DOHH2 (cell line): ENCODE data around the gene BUB3.

Experiments used
- H3F3A ChIP-seq: fragments of 200-600 bp; sonication (generic), shearing (Covaris generic); 2 replicates; pipeline ENCODE4 v1.6.0; 2016; ENCODE audit warnings: antibody characterized with exemption, mild to moderate bottlenecking; ENCODE audit not compliant: control insufficient read depth, insufficient read depth
- H3K27ac ChIP-seq: fragments of 200-600 bp; sonication (generic); 2 replicates; pipeline ENCODE4 v1.5.1; 2014; ENCODE audit warnings: low read depth, mild to moderate bottlenecking, low read length, moderate library complexity
- H3K27me3 ChIP-seq: fragments of 200-600 bp; sonication (generic); 2 replicates; pipeline ENCODE4 v1.6.1; 2014; ENCODE audit warnings: mild to moderate bottlenecking, low read length, mixed read lengths; ENCODE audit not compliant: control insufficient read depth
- H3K36me3 ChIP-seq: fragments of 200-600 bp; sonication (generic); 2 replicates; pipeline ENCODE4 v1.6.1; 2014; ENCODE audit warnings: mild to moderate bottlenecking, low read length, moderate library complexity, mixed read lengths; ENCODE audit not compliant: control insufficient read depth
- H3K4me1 ChIP-seq: fragments of 200-600 bp; sonication (generic); 2 replicates; pipeline ENCODE4 v1.6.1; 2014; ENCODE audit warnings: mild to moderate bottlenecking, low read length, mixed read lengths; ENCODE audit not compliant: control insufficient read depth
- H3K4me2 ChIP-seq: fragments of 200-600 bp; sonication (generic); 2 replicates; pipeline ENCODE4 v1.6.0; 2014; ENCODE audit warnings: mild to moderate bottlenecking, low read length, moderate library complexity
- H3K4me3 ChIP-seq: fragments of 200-600 bp; sonication (generic); 2 replicates; pipeline ENCODE4 v1.5.1; 2014; ENCODE audit warnings: mild to moderate bottlenecking, low read length, mixed read lengths
- H3K79me2 ChIP-seq: fragments of 200-600 bp; sonication (generic); 2 replicates; pipeline ENCODE4 v1.6.1; 2014; ENCODE audit warnings: mild to moderate bottlenecking, low read length, mixed read lengths; ENCODE audit not compliant: control insufficient read depth
- H3K9me2 ChIP-seq: fragments of 200-600 bp; sonication (generic); replicated peaks from 2 replicates; pipeline ENCODE4 v1.6.1; 2014; ENCODE audit warnings: mild to moderate bottlenecking, low read length, mixed read lengths; ENCODE audit not compliant: control insufficient read depth
- H3K9me3 ChIP-seq: fragments of 200-600 bp; sonication (generic); 2 replicates; pipeline ENCODE4 v1.6.1; 2014; ENCODE audit warnings: antibody characterized with exemption, low read length, mixed read lengths; ENCODE audit not compliant: control insufficient read depth, insufficient read depth
- H4K20me1 ChIP-seq: fragments of 200-600 bp; sonication (generic); 2 replicates; pipeline ENCODE4 v1.6.0; 2014; ENCODE audit warnings: low read depth, mild to moderate bottlenecking, antibody characterized with exemption, low read length, moderate library complexity; ENCODE audit not compliant: control insufficient read depth, insufficient read depth
- CTCF ChIP-seq: fragments of 200-600 bp; sonication (generic); IDR thresholded peaks from one replicate; pipeline ENCODE4 v1.5.1; 2014; ENCODE audit warnings: antibody characterized with exemption, mild to moderate bottlenecking, low read depth, low read length; ENCODE audit not compliant: poor library complexity, severe bottlenecking
- EZH2phosphoT487 ChIP-seq: fragments of 200-600 bp; sonication (generic); IDR thresholded peaks from 2 replicates; pipeline ENCODE4 v1.6.1; 2017; ENCODE audit warnings: borderline replicate concordance, mild to moderate bottlenecking, antibody characterized with exemption, low read length, moderate library complexity, mixed read lengths

BUB3 gene

GRCh38 chr10:123149568-123150270, 4.5 kb upstream of the BUB3 start:
- H3K4me3 ChIP-seq: no peak overlapping the region
- H3K4me2 ChIP-seq: no peak overlapping the region

GRCh38 chr10:123150271-123150985, 3.8 kb upstream of the BUB3 start:
- Histone ChIP-seq H4K20me1 (peaks cover 7% of the 10 kb centered on the region; the same call in 1 of the 2 replicates), H3K79me2 (peaks cover 12% of the 10 kb centered on the region), H3F3A (peaks cover 4% of the 10 kb centered on the region; the same call in 1 of the 2 replicates), H3K4me3 (peak overlapping the region; percentile 34), H3K9me3 (no peaks in the 10 kb centered on the region), H3K9me2 (no peaks in the 10 kb centered on the region), H3K4me2 (peak overlapping the region; percentile 43), H3K27ac (no peak overlapping the region), H3K27me3 (peaks cover 40% of the 10 kb centered on the region), H3K4me1 (peaks cover 23% of the 10 kb centered on the region), H3K36me3 (peaks cover 17% of the 10 kb centered on the region)
- no peak for TF ChIP-seq CTCF
- TF ChIP-seq EZH2phosphoT487: no peak; the same call in 1 of the 2 replicates

More at GRCh38 chr10:123149568-123150270, 4.5 kb upstream of the BUB3 start:
- no peak for TF ChIP-seq CTCF
- TF ChIP-seq EZH2phosphoT487: no peak
- Histone ChIP-seq H3K9me2 (no peaks in the 10 kb centered on the region), H3F3A (peaks cover 4% of the 10 kb centered on the region; the same call in 1 of the 2 replicates), H3K9me3 (no peaks in the 10 kb centered on the region), H3K79me2 (peaks cover 5% of the 10 kb centered on the region), H3K4me1 (peaks cover 22% of the 10 kb centered on the region), H3K27ac (no peak overlapping the region), H4K20me1 (no peaks in the 10 kb centered on the region), H3K27me3 (peaks cover 47% of the 10 kb centered on the region), H3K36me3 (peaks cover 10% of the 10 kb centered on the region)

- H3K27ac ChIP-seq: no peak overlapping the region
- TF ChIP-seq CTCF (no peak), EZH2phosphoT487 (no peak)
- H3K79me2 ChIP-seq: peaks cover 20% of the 10 kb centered on the region
- H3K4me1 ChIP-seq: peaks cover 31% of the 10 kb centered on the region
- H3F3A ChIP-seq: peaks cover 4% of the 10 kb centered on the region; the same call in 1 of the 2 replicates
- H3K9me3 ChIP-seq: no peaks in the 10 kb centered on the region
- peaks cover 24% of the 10 kb centered on the region for H3K36me3 ChIP-seq
- peaks cover 36% of the 10 kb centered on the region for H3K27me3 ChIP-seq
- peaks cover 14% of the 10 kb centered on the region for H4K20me1 ChIP-seq
- H3K4me2 ChIP-seq: peak overlapping the region; percentile 43
- H3K9me2 ChIP-seq: no peaks in the 10 kb centered on the region
- H3K4me3 ChIP-seq: peak overlapping the region; percentile 34
These were observed 3.0 kb upstream of the BUB3 start for GRCh38 chr10:123150986-123151736.
